NCI-H1092 (cell line): Measurements from ENCODE around the gene RNLS.
A peak's percentile ranks its signal among the peaks of the same experiment; 100 is the strongest.

Experiments used
- DNase-seq: peaks from one replicate; lab custom pipeline; 2025; lab: John Stamatoyannopoulos, UW

Gene RNLS

GRCh38 chr10:88474884-88475844, 108.0 kb downstream of the RNLS start:
- DNase-seq = no peak

- peak; percentile 41 for DNase-seq
These were observed 108.9 kb downstream of the RNLS start for GRCh38 chr10:88473989-88474883.

GRCh38 chr10:88472540-88472939, 110.6 kb downstream of the RNLS start:
- DNase-seq = no peak

GRCh38 chr10:88471899-88472298, 111.2 kb downstream of the RNLS start:
- DNase-seq = no peak

GRCh38 chr10:88467835-88468485, 115.2 kb downstream of the RNLS start:
- DNase-seq = no peak

- DNase-seq = no peak
These were observed 116.3 kb downstream of the RNLS start for GRCh38 chr10:88466786-88467185.

GRCh38 chr10:88465765-88466164, 117.4 kb downstream of the RNLS start:
- DNase-seq = no peak

GRCh38 chr10:88463811-88464210, 119.3 kb downstream of the RNLS start:
- DNase-seq = no peak

GRCh38 chr10:88461426-88461825, 121.7 kb downstream of the RNLS start:
- DNase-seq = no peak

GRCh38 chr10:88459530-88459929, 123.6 kb downstream of the RNLS start:
- no peak for DNase-seq

GRCh38 chr10:88458209-88458608, 124.9 kb downstream of the RNLS start:
- no peak for DNase-seq

GRCh38 chr10:88457660-88458059, 125.5 kb downstream of the RNLS start:
- DNase-seq = no peak

GRCh38 chr10:88456730-88457129, 126.4 kb downstream of the RNLS start:
- no peak for DNase-seq

GRCh38 chr10:88455831-88456230, 127.3 kb downstream of the RNLS start:
- DNase-seq = no peak

GRCh38 chr10:88450201-88450600, 132.9 kb downstream of the RNLS start:
- no peak for DNase-seq

GRCh38 chr10:88442716-88443115, 140.4 kb downstream of the RNLS start:
- no peak for DNase-seq

- no peak for DNase-seq
These were observed 142.6 kb downstream of the RNLS start for GRCh38 chr10:88440541-88440940.

- DNase-seq = no peak
These were observed 143.2 kb downstream of the RNLS start for GRCh38 chr10:88439932-88440331.

- DNase-seq = no peak
These were observed 145.7 kb downstream of the RNLS start for GRCh38 chr10:88437411-88437810.

- DNase-seq = no peak
These were observed 149.4 kb downstream of the RNLS start for GRCh38 chr10:88433565-88434186.

- no peak for DNase-seq
These were observed 152.0 kb downstream of the RNLS start for GRCh38 chr10:88431103-88431502.

GRCh38 chr10:88428976-88429375, 154.1 kb downstream of the RNLS start:
- no peak for DNase-seq
